HEK293T (cell line): ENCODE data around the gene LIG3.
"Not testable (repeated sequence)": the region's sequence is repeated elsewhere in the genome, so short reads cannot be mapped to it uniquely, and the experiment has no call there.

Source experiments
- CTCF ChIA-PET: fragments of 350-600 bp; formaldehyde crosslinking; extraction: SDS; loops from one replicate; lab custom pipeline; 2021; ENCODE audit warnings: antibody characterized with exemption, inconsistent platforms; lab: Yijun Ruan, JAX
- POLR2A ChIA-PET: fragments of 350-600 bp; formaldehyde crosslinking; extraction: SDS; loops from one replicate; lab custom pipeline; 2020; ENCODE audit warnings: antibody characterized with exemption, inconsistent platforms; lab: Yijun Ruan, JAX
- DNase-seq: peaks from one replicate; pipeline ENCODE4 v3.0.0; 2012; ENCODE audit warnings: mixed read lengths; ENCODE audit errors: extremely low spot score
- ARNT ChIP-seq: fragments of 450-650 bp; IDR thresholded peaks from 2 replicates; pipeline ENCODE4 v1.6.1; 2017; ENCODE audit warnings: mild to moderate bottlenecking
- BHLHE40 ChIP-seq: fragments of 450-650 bp; IDR thresholded peaks from 2 replicates; pipeline ENCODE4 v1.6.1; 2016; ENCODE audit warnings: mild to moderate bottlenecking, moderate library complexity, borderline replicate concordance
- CTBP1 ChIP-seq: fragments of 450-650 bp; IDR thresholded peaks from 2 replicates; pipeline ENCODE4 v1.6.1; 2016; ENCODE audit warnings: borderline replicate concordance
- ELF4 ChIP-seq: fragments of 450-650 bp; IDR thresholded peaks from 2 replicates; pipeline ENCODE4 v1.6.1; 2017; ENCODE audit warnings: antibody characterized with exemption
- FOXA1 ChIP-seq: fragments of 450-650 bp; IDR thresholded peaks from 2 replicates; pipeline ENCODE4 v1.6.1; 2016; ENCODE audit warnings: mild to moderate bottlenecking
- FOXK2 ChIP-seq: fragments of 450-650 bp; IDR thresholded peaks from 2 replicates; pipeline ENCODE4 v1.6.1; 2016; ENCODE audit warnings: mild to moderate bottlenecking
- FOXM1 ChIP-seq: fragments of 450-650 bp; IDR thresholded peaks from 2 replicates; pipeline ENCODE4 v1.6.1; 2017; ENCODE audit warnings: mild to moderate bottlenecking, borderline replicate concordance
- HDGF ChIP-seq: fragments of 450-650 bp; IDR thresholded peaks from 2 replicates; pipeline ENCODE4 v1.6.1; 2017; ENCODE audit warnings: antibody characterized with exemption, borderline replicate concordance
- L3MBTL2 ChIP-seq: fragments of 450-650 bp; conservative IDR thresholded peaks from 2 replicates; pipeline ENCODE4 v1.6.1; 2016; ENCODE audit warnings: mild to moderate bottlenecking
- LEF1 ChIP-seq: fragments of 450-650 bp; IDR thresholded peaks from 2 replicates; pipeline ENCODE4 v1.6.1; 2017; ENCODE audit warnings: mild to moderate bottlenecking, borderline replicate concordance
- NFRKB ChIP-seq: fragments of 450-650 bp; IDR thresholded peaks from 2 replicates; pipeline ENCODE4 v1.6.1; 2016; ENCODE audit warnings: mild to moderate bottlenecking, moderate library complexity
- SP1 ChIP-seq: fragments of 450-650 bp; IDR thresholded peaks from 2 replicates; pipeline ENCODE4 v1.6.1; 2017
- SUZ12 ChIP-seq: fragments of 450-650 bp; IDR thresholded peaks from 2 replicates; pipeline ENCODE4 v1.6.1; 2016; ENCODE audit warnings: mild to moderate bottlenecking
- TARDBP ChIP-seq: fragments of 450-650 bp; IDR thresholded peaks from 2 replicates; pipeline ENCODE4 v1.6.1; 2016
- ZNF384 ChIP-seq: fragments of 450-650 bp; IDR thresholded peaks from 2 replicates; pipeline ENCODE4 v1.6.1; 2016
- TF ChIP-seq, protein P1 (sequence below): fragments of 450-650 bp; IDR thresholded peaks from 2 replicates; pipeline ENCODE4 v1.6.1; 2016

The LIG3 gene

GRCh38 chr17:35028531-35029262, 48.4 kb downstream of the LIG3 start:
- ChIA-PET CTCF (interaction anchor here (0.6 kb wide), 1 partner anchor 1931 kb away, joined by 4 read pairs; no protein-coding TSS in a partner anchor), POLR2A (no interaction called here)
- TF ChIP-seq SUZ12 = no peak
- no peak for TF ChIP-seq LEF1
- no peak for TF ChIP-seq CTBP1
- TF ChIP-seq TARDBP = no peak
- TF ChIP-seq HDGF = no peak
- no peak for TF ChIP-seq NFRKB
- no peak for TF ChIP-seq FOXK2
- TF ChIP-seq FOXM1 = no peak
- no peak for TF ChIP-seq BHLHE40
- no peak for TF ChIP-seq ELF4
- TF ChIP-seq ZNF384 = no peak
- TF ChIP-seq, protein P1, sequence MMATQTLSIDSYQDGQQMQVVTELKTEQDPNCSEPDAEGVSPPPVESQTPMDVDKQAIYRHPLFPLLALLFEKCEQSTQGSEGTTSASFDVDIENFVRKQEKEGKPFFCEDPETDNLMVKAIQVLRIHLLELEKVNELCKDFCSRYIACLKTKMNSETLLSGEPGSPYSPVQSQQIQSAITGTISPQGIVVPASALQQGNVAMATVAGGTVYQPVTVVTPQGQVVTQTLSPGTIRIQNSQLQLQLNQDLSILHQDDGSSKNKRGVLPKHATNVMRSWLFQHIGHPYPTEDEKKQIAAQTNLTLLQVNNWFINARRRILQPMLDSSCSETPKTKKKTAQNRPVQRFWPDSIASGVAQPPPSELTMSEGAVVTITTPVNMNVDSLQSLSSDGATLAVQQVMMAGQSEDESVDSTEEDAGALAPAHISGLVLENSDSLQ = no peak
- TF ChIP-seq L3MBTL2 = no peak
- TF ChIP-seq SP1 = no peak
- TF ChIP-seq ARNT = no peak
- no peak for TF ChIP-seq FOXA1

GRCh38 chr17:35030780-35031179, 50.5 kb downstream of the LIG3 start:
- no peak for DNase-seq
- ChIA-PET POLR2A (no interaction called here), CTCF (no interaction called here)
- TF ChIP-seq, protein P1 = no peak
- TF ChIP-seq SUZ12 (no peak), FOXK2 (no peak), ZNF384 (no peak)

More at GRCh38 chr17:35028531-35029262, 48.4 kb downstream of the LIG3 start:
- DNase-seq = no peak

DNA sequence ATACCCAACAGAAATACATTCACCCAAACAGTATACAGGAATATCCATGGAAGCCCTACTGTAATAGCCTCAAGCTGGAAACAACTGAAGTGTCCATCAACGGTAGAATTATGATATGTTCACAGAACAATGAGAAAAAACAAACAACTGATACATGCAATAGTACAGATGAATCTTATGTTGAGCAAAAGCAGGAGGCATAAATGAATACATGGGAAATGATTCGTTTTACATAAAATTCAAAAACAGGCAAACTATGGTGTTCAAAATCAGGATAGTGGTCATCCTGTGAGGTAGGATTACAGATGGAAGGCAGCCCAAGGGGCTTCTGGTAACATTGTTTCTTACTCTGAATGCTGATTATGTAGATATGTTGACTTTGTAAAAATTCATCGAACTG, 58.1 kb downstream of the LIG3 start:
- TF ChIP-seq LEF1 (no peak), FOXA1 (no peak), BHLHE40 (no peak), SP1 (no peak), FOXM1 (no peak), L3MBTL2 (no peak), HDGF (no peak), CTBP1 (no peak), ELF4 (no peak), ZNF384 (no peak), TARDBP (no peak), ARNT (no peak)
- TF ChIP-seq, protein P1 = no peak
- POLR2A ChIA-PET = no interaction called here
- CTCF ChIA-PET = no interaction called here
- DNase-seq = no peak

DNA sequence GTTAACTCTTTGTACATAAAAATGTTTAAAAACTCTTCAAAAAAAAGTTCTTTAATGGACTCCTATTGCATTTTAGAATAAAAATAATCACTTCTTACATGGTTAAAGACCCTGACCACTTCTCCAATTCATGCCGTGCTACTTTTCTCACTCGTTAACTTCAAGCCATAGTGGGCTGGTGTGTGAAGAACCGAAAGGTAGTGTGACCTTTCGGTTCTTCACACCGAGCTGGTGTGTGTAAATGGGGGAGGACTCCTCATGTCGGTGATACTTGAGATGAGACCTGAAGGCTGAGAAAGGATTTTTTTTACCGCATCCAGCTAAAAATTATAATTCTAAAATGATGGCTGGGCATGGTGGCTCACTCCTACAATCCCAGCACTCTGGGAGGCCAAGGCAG, 61.1 kb downstream of the LIG3 start:
- TF ChIP-seq TARDBP (no peak), ZNF384 (no peak), FOXA1 (no peak)
- TF ChIP-seq, protein P1 = no peak
- ChIA-PET CTCF (no interaction called here), POLR2A (no interaction called here)
- no peak for DNase-seq

- ChIA-PET POLR2A (no interaction called here), CTCF (no interaction called here)
- TF ChIP-seq FOXA1 = no peak
- no peak for TF ChIP-seq TARDBP
- TF ChIP-seq ZNF384 = no peak
- no peak for TF ChIP-seq SUZ12
- no peak for TF ChIP-seq LEF1
- TF ChIP-seq ARNT = no peak
- TF ChIP-seq NFRKB = no peak
- TF ChIP-seq FOXK2 = no peak
- TF ChIP-seq FOXM1 = no peak
- no peak for TF ChIP-seq ELF4
- no peak for TF ChIP-seq L3MBTL2
- TF ChIP-seq SP1 = no peak
- TF ChIP-seq, protein P1 = no peak
- no peak for TF ChIP-seq HDGF
- TF ChIP-seq CTBP1 = no peak
- DNase-seq = no peak
These were observed 63.9 kb downstream of the LIG3 start for GRCh38 chr17:35044181-35044580.

- DNase-seq, CTCF ChIA-PET, POLR2A ChIA-PET: not testable (repeated sequence)
These were observed 65.2 kb downstream of the LIG3 start for GRCh38 chr17:35045458-35045979.
